Fibroblast of skin of abdomen (primary cell): Measurements from ENCODE around the gene FMO5. TPM values are rescaled to one million over a fixed set of nuclear protein-coding genes. Genes with fewer than 3 reads are reported as not detected.
"Not testable (repeated sequence)": the region's sequence is repeated elsewhere in the genome, so short reads cannot be mapped to it uniquely, and the experiment has no call there.

ENCODE experiments used
- DNase-seq: peaks from one replicate; pipeline ENCODE4 v3.0.0-alpha.2; 2013
- polyA plus RNA-seq, 2 experiments: library from polyadenylated mRNA; unstranded; fragments of 120-200 nt; gene quantifications; one replicate each; pipeline ENCODE4 v1.2.1, GENCODE V29; 2013; ENCODE audit not compliant: insufficient read length in 2 of 2

The FMO5 gene
- polyA plus RNA-seq (2013, experiment 1 of 2; ENCODE audit: insufficient read length): 1.3 TPM
- polyA plus RNA-seq (2013, experiment 2 of 2; ENCODE audit: insufficient read length): 1.2 TPM

- DNase-seq: peak; percentile 51
Observed at GRCh38 chr1:147225193-147225730, at the start of gene FMO5. Gene FMO5, minus strand, starts transcription at chr1:147225339. Its CDS starts 310 bp downstream, at chr1:147225029.

GRCh38 chr1:147273409-147274336 lies 48.5 kb upstream of the FMO5 start:
- peak; percentile 80 for DNase-seq

- DNase-seq: no peak
Observed at GRCh38 chr1:147272042-147272441, 46.9 kb upstream of the FMO5 start.

GRCh38 chr1:147270721-147271120 lies 45.6 kb upstream of the FMO5 start:
- DNase-seq: no peak

GRCh38 chr1:147267711-147268110 lies 42.6 kb upstream of the FMO5 start:
- DNase-seq: no peak

- DNase-seq: no peak
Observed at GRCh38 chr1:147266381-147266780, 41.2 kb upstream of the FMO5 start.

- DNase-seq: peak; percentile 66
Observed at GRCh38 chr1:147264158-147264768, 39.1 kb upstream of the FMO5 start.

- no peak for DNase-seq
Observed at GRCh38 chr1:147260956-147261355, 35.8 kb upstream of the FMO5 start.

GRCh38 chr1:147252540-147252939 lies 27.4 kb upstream of the FMO5 start:
- DNase-seq: no peak

- no peak for DNase-seq
Observed at GRCh38 chr1:147247656-147248238, 22.6 kb upstream of the FMO5 start.

GRCh38 chr1:147246910-147247655 lies 21.9 kb upstream of the FMO5 start:
- no peak for DNase-seq

GRCh38 chr1:147246044-147246690 lies 21.0 kb upstream of the FMO5 start:
- no peak for DNase-seq

GRCh38 chr1:147245586-147246021 lies 20.5 kb upstream of the FMO5 start:
- no peak for DNase-seq

GRCh38 chr1:147245129-147245528 lies 20.0 kb upstream of the FMO5 start:
- no peak for DNase-seq

GRCh38 chr1:147243841-147244240 lies 18.7 kb upstream of the FMO5 start:
- no peak for DNase-seq

- no peak for DNase-seq
Observed at GRCh38 chr1:147243228-147243685, 18.1 kb upstream of the FMO5 start.

- peak; percentile 95 for DNase-seq
Observed at GRCh38 chr1:147242449-147243227, 17.5 kb upstream of the FMO5 start, which contains the start of gene CHD1L. Gene CHD1L, plus strand, starts transcription at chr1:147242684. Its CDS starts 20 bp downstream, at chr1:147242704.

- DNase-seq: no peak
Observed at GRCh38 chr1:147241934-147242448, 16.9 kb upstream of the FMO5 start.

GRCh38 chr1:147240131-147240721 lies 15.1 kb upstream of the FMO5 start:
- not testable (repeated sequence) for DNase-seq
